WERI-Rb-1 (cell line): Measurements from ENCODE around the gene TXNDC16.

Experiments used
- DNase-seq: peaks from one replicate; pipeline ENCODE4 v3.0.0-alpha.2; 2020
- H3K27ac ChIP-seq: fragments of 250-450 bp; sonication (Bioruptor Pico); 2 replicates; pipeline ENCODE4 v1.5.1; 2020; ENCODE audit warnings: mild to moderate bottlenecking, moderate library complexity
- H3K27me3 ChIP-seq: fragments of 250-450 bp; sonication (Bioruptor Pico); 2 replicates; pipeline ENCODE4 v1.5.1; 2021; ENCODE audit warnings: mild to moderate bottlenecking, low read depth, moderate library complexity; ENCODE audit not compliant: insufficient read depth, severe bottlenecking
- H3K36me3 ChIP-seq: fragments of 250-450 bp; sonication (Bioruptor Pico); 2 replicates; pipeline ENCODE4 v1.5.1; 2020; ENCODE audit warnings: mild to moderate bottlenecking, moderate library complexity
- H3K4me3 ChIP-seq: 2 replicates; pipeline ENCODE4 v1.5.1; 2011; ENCODE audit warnings: low read depth, mild to moderate bottlenecking, control low read depth, low read length
- H3K9me3 ChIP-seq: fragments of 250-450 bp; sonication (Bioruptor Pico); 2 replicates; pipeline ENCODE4 v1.5.1; 2021; ENCODE audit warnings: mild to moderate bottlenecking, moderate library complexity; ENCODE audit not compliant: severe bottlenecking
- CTCF ChIP-seq: IDR thresholded peaks from 2 replicates; pipeline ENCODE4 v1.5.1; 2011; ENCODE audit warnings: low read depth, mild to moderate bottlenecking, control low read depth, inconsistent platforms, low read length

Gene TXNDC16

GRCh38 chr14:52412426-52412825 lies 139.9 kb downstream of the TXNDC16 start:
- no peak overlapping the region for H3K27ac ChIP-seq
- TF ChIP-seq CTCF: no peak

GRCh38 chr14:52405314-52405713 lies 147.0 kb downstream of the TXNDC16 start:
- H3K4me3 ChIP-seq: no peak overlapping the region
- DNase-seq: no peak
- no peaks in the 10 kb centered on the region for H3K27me3 ChIP-seq
- no peak overlapping the region for H3K27ac ChIP-seq
- H3K9me3 ChIP-seq: no peaks in the 10 kb centered on the region
- H3K36me3 ChIP-seq: no peaks in the 10 kb centered on the region
- TF ChIP-seq CTCF: no peak

More at GRCh38 chr14:52412426-52412825, 139.9 kb downstream of the TXNDC16 start:
- no peaks in the 10 kb centered on the region for H3K27me3 ChIP-seq
- H3K36me3 ChIP-seq: no peaks in the 10 kb centered on the region
- H3K4me3 ChIP-seq: no peak overlapping the region
- no peaks in the 10 kb centered on the region for H3K9me3 ChIP-seq
- no peak for DNase-seq

- DNase-seq: no peak
- no peaks in the 10 kb centered on the region for H3K27me3 ChIP-seq
- H3K4me3 ChIP-seq: no peak overlapping the region
- H3K9me3 ChIP-seq: no peaks in the 10 kb centered on the region
- TF ChIP-seq CTCF: no peak
- no peak overlapping the region for H3K27ac ChIP-seq
- H3K36me3 ChIP-seq: no peaks in the 10 kb centered on the region
Measured at GRCh38 chr14:52402812-52403526, 149.3 kb downstream of the TXNDC16 start.

- Histone ChIP-seq H3K27ac (no peak overlapping the region), H3K4me3 (no peak overlapping the region), H3K27me3 (no peaks in the 10 kb centered on the region), H3K9me3 (no peaks in the 10 kb centered on the region), H3K36me3 (no peaks in the 10 kb centered on the region)
- no peak for DNase-seq
- TF ChIP-seq CTCF: no peak
Measured at GRCh38 chr14:52400846-52401245, 151.5 kb downstream of the TXNDC16 start.

- Histone ChIP-seq H3K4me3 (no peak overlapping the region), H3K27ac (no peak overlapping the region), H3K27me3 (no peaks in the 10 kb centered on the region), H3K36me3 (no peaks in the 10 kb centered on the region), H3K9me3 (no peaks in the 10 kb centered on the region)
- TF ChIP-seq CTCF: no peak
- no peak for DNase-seq
Measured at GRCh38 chr14:52399921-52400595, 152.2 kb downstream of the TXNDC16 start.
